H9 (cell line): ENCODE measurements around the gene IMMP2L. TPM values are rescaled to one million over a fixed set of nuclear protein-coding genes. Genes with fewer than 3 reads are reported as not detected.

Source experiments
- DNase-seq: peaks from one replicate; pipeline ENCODE4 v3.0.0-alpha.2; 2017
- H2AFZ ChIP-seq: one replicate; pipeline ENCODE4 v1.6.1; 2013; ENCODE audit warnings: mild to moderate bottlenecking, low read length, control low read depth, moderate library complexity
- H2AK5ac ChIP-seq: 2 replicates; pipeline ENCODE4 v1.6.1; 2013; ENCODE audit warnings: low read length, control low read depth, mixed read lengths; ENCODE audit not compliant: insufficient read length
- H2BK120ac ChIP-seq: one replicate; pipeline ENCODE4 v1.6.1; 2013; ENCODE audit warnings: low read depth, mild to moderate bottlenecking, low read length, control low read depth, inconsistent platforms; ENCODE audit not compliant: poor library complexity, severe bottlenecking
- H2BK12ac ChIP-seq: 2 replicates; pipeline ENCODE4 v1.6.1; 2013; ENCODE audit warnings: low read length, control low read depth, mixed read lengths, low read depth; ENCODE audit not compliant: insufficient read length
- H2BK15ac ChIP-seq: 2 replicates; pipeline ENCODE4 v1.6.1; 2013; ENCODE audit warnings: low read depth, low read length, control low read depth
- H2BK20ac ChIP-seq: one replicate; pipeline ENCODE4 v1.6.1; 2013; ENCODE audit warnings: low read depth, mild to moderate bottlenecking, low read length, control low read depth, inconsistent platforms; ENCODE audit not compliant: poor library complexity, severe bottlenecking
- H2BK5ac ChIP-seq: 2 replicates; pipeline ENCODE4 v1.6.1; 2013; ENCODE audit warnings: low read length, control low read depth, mixed read lengths; ENCODE audit not compliant: insufficient read length
- H3K14ac ChIP-seq: 2 replicates; pipeline ENCODE4 v1.6.1; 2013; ENCODE audit warnings: low read length, control low read depth; ENCODE audit not compliant: insufficient read depth
- H3K18ac ChIP-seq: 2 replicates; pipeline ENCODE4 v1.6.1; 2013; ENCODE audit warnings: low read depth, mild to moderate bottlenecking, mixed read lengths, low read length, control low read depth; ENCODE audit not compliant: insufficient read length
- H3K23ac ChIP-seq: 2 replicates; pipeline ENCODE4 v1.6.1; 2013; ENCODE audit warnings: low read length, control low read depth, mixed read lengths, low read depth; ENCODE audit not compliant: insufficient read length
- H3K23me2 ChIP-seq: 2 replicates; pipeline ENCODE4 v1.6.1; 2013; ENCODE audit warnings: low read depth, mild to moderate bottlenecking, mixed read lengths, low read length, control low read depth; ENCODE audit not compliant: insufficient read length, poor library complexity, severe bottlenecking
- H3K27ac ChIP-seq: 2 replicates; pipeline ENCODE4 v1.5.1; 2013; ENCODE audit warnings: low read length, control low read depth, mixed read lengths, low read depth; ENCODE audit not compliant: insufficient read length
- H3K27me3 ChIP-seq: 2 replicates; pipeline ENCODE4 v1.6.1; 2013; ENCODE audit warnings: low read length, control low read depth, inconsistent platforms; ENCODE audit not compliant: insufficient read depth
- H3K4ac ChIP-seq: 2 replicates; pipeline ENCODE4 v1.6.1; 2013; ENCODE audit warnings: low read depth, mild to moderate bottlenecking, control low read depth, inconsistent platforms, low read length, moderate library complexity
- H3K4me1 ChIP-seq: 2 replicates; pipeline ENCODE4 v1.6.1; 2013; ENCODE audit warnings: low read length, control low read depth, inconsistent platforms; ENCODE audit not compliant: insufficient read depth
- H3K4me2 ChIP-seq: 2 replicates; pipeline ENCODE4 v1.6.1; 2013; ENCODE audit warnings: low read length, control low read depth, mixed read lengths; ENCODE audit not compliant: insufficient read length, insufficient read depth
- H3K56ac ChIP-seq: 2 replicates; pipeline ENCODE4 v1.6.1; 2013; ENCODE audit warnings: low read depth, mild to moderate bottlenecking, mixed read lengths, low read length, control low read depth; ENCODE audit not compliant: insufficient read length
- H3K79me1 ChIP-seq: 2 replicates; pipeline ENCODE4 v1.6.1; 2013; ENCODE audit warnings: low read depth, mild to moderate bottlenecking, moderate library complexity, low read length, control low read depth, inconsistent platforms; ENCODE audit not compliant: insufficient read depth, poor library complexity, severe bottlenecking
- H3K79me2 ChIP-seq: 2 replicates; pipeline ENCODE4 v1.6.1; 2013; ENCODE audit warnings: low read length, control low read depth, inconsistent platforms; ENCODE audit not compliant: insufficient read depth
- H3K9ac ChIP-seq: 2 replicates; pipeline ENCODE4 v1.6.1; 2013; ENCODE audit warnings: low read length, control low read depth, mixed read lengths; ENCODE audit not compliant: insufficient read length; ENCODE audit errors: extremely low read depth
- H3K9me3 ChIP-seq: one replicate; pipeline ENCODE4 v1.6.1; 2013; ENCODE audit warnings: low read depth, low read length, inconsistent platforms; ENCODE audit not compliant: control insufficient read depth
- H3T11ph ChIP-seq: one replicate; pipeline ENCODE4 v1.6.1; 2013; ENCODE audit warnings: mild to moderate bottlenecking, low read length, control low read depth, inconsistent platforms
- H4K20me1 ChIP-seq: one replicate; pipeline ENCODE4 v1.6.1; 2013; ENCODE audit not compliant: control insufficient read depth, insufficient read length, insufficient read depth
- H4K5ac ChIP-seq: 2 replicates; pipeline ENCODE4 v1.6.1; 2013; ENCODE audit warnings: low read depth, mild to moderate bottlenecking, mixed read lengths, low read length, control low read depth; ENCODE audit not compliant: insufficient read length
- H4K8ac ChIP-seq: replicated peaks from 2 replicates; pipeline ENCODE4 v1.6.1; 2013; ENCODE audit warnings: low read length, control low read depth, mixed read lengths, low read depth; ENCODE audit not compliant: insufficient read length
- H4K91ac ChIP-seq: 2 replicates; pipeline ENCODE4 v1.6.1; 2013; ENCODE audit warnings: low read depth, mild to moderate bottlenecking, moderate library complexity, mixed read lengths, low read length, control low read depth; ENCODE audit not compliant: insufficient read length
- H3K27ac Mint-ChIP-seq, 3 experiments: 2 replicates in 2 of 3; 3 replicates in 1 of 3; pipeline ENCODE4 v1.8.0; 2020 to 2021; ENCODE audit warnings: mixed read lengths in 3 of 3, mild to moderate bottlenecking in 1 of 3, moderate library complexity in 1 of 3
- H3K27me3 Mint-ChIP-seq: 2 replicates; pipeline ENCODE4 v1.8.0; 2021; ENCODE audit warnings: low read depth, mild to moderate bottlenecking, moderate library complexity, mixed read lengths
- H3K36me3 Mint-ChIP-seq, 3 experiments: 2 replicates in 2 of 3; 3 replicates in 1 of 3; pipeline ENCODE4 v1.8.0; 2020 to 2021; ENCODE audit warnings: low read depth in 3 of 3, mixed read lengths in 3 of 3; ENCODE audit not compliant: insufficient read depth in 1 of 3
- H3K4me1 Mint-ChIP-seq, 2 experiments: 2 replicates each; pipeline ENCODE4 v1.8.0; 2020; ENCODE audit warnings: mixed read lengths in 2 of 2
- H3K4me3 Mint-ChIP-seq, 2 experiments: 2 replicates in 1 of 2; 3 replicates in 1 of 2; pipeline ENCODE4 v1.8.0; 2020 to 2021; ENCODE audit warnings: mild to moderate bottlenecking in 2 of 2, mixed read lengths in 2 of 2, moderate library complexity in 1 of 2
- H3K9me3 Mint-ChIP-seq, 2 experiments: 2 replicates in 1 of 2; 3 replicates in 1 of 2; pipeline ENCODE4 v1.8.0; 2020; ENCODE audit warnings: mild to moderate bottlenecking in 2 of 2, mixed read lengths in 2 of 2, moderate library complexity in 1 of 2
- CTCF ChIP-seq: fragments of 200-600 bp; sonication (generic); conservative IDR thresholded peaks from 3 replicates; pipeline ENCODE4 v1.8.0; 2021; ENCODE audit warnings: antibody characterized with exemption, mild to moderate bottlenecking
- WGBS: extraction: QIAGEN DNeasy Blood & Tissue Kit; methylation state at CpG from one replicate; pipeline ENCODE4 v1.1.7; 2013; ENCODE audit warnings: missing lambda C conversion rate, low lambda C conversion rate, mixed read lengths; ENCODE audit not compliant: insufficient read length; ENCODE audit errors: extremely low coverage; 5-methylcytosine and 5-hydroxymethylcytosine counted together
- total RNA-seq: library from RNA; stranded (reverse); gene quantifications from 2 replicates; pipeline ENCODE4 v1.2.1, GENCODE V29; 2021

The IMMP2L gene
- total RNA-seq, 1 experiment from 2014 or later: 14.7 TPM

DNA sequence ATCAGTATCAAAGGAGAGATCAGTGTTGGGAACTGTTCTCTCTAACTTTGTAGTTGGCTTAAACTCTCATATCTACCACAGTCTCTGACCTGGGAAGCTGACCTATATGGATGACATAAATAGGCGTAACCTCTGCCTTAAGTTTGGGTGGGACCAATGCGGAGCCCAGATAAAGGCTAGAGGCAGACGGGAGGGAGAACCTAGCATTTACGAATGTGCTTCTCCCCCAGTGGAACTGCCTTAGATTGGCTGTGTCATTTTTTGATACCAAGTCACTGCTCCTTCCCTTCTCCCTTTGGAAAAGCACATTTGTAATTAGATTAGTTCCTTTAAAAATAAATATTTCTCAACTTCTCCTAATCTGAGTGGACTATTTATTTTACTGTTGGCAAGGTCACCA, 495.0 kb downstream of the IMMP2L start:
- no peak overlapping the region for H2BK12ac ChIP-seq
- H2BK20ac ChIP-seq: no peak overlapping the region
- no peak overlapping the region for H4K91ac ChIP-seq
- no peak overlapping the region for H3K56ac ChIP-seq
- H3K14ac ChIP-seq: no peak overlapping the region
- no peaks in the 10 kb centered on the region for H3K27me3 ChIP-seq
- no peak overlapping the region for H3T11ph ChIP-seq
- no peak overlapping the region for H2BK5ac ChIP-seq
- H2AK5ac ChIP-seq: no peak overlapping the region
- H2AFZ ChIP-seq: no peak overlapping the region
- no peaks in the 10 kb centered on the region for H3K79me1 ChIP-seq
- H3K4me3 Mint-ChIP-seq: no peak overlapping the region
- H3K79me2 ChIP-seq: no peaks in the 10 kb centered on the region
- H3K4me1 ChIP-seq: no peaks in the 10 kb centered on the region
- no peak for TF ChIP-seq CTCF
- no peaks in the 10 kb centered on the region for H3K23me2 ChIP-seq
- H4K20me1 ChIP-seq: no peaks in the 10 kb centered on the region
- H3K18ac ChIP-seq: no peak overlapping the region
- H3K4ac ChIP-seq: no peak overlapping the region
- H3K27ac Mint-ChIP-seq: peak overlapping the region in 1 of 3 experiments; percentile 63; a peak in 1 of 7 replicates
- peaks cover 10 to 31% (median 21%) of the 10 kb centered on the region in 3 experiments for H3K36me3 Mint-ChIP-seq
- H3K9me3 Mint-ChIP-seq: peaks cover 23 to 36% of the 10 kb centered on the region in 2 experiments
- DNase-seq: no peak
- H2BK15ac ChIP-seq: no peak overlapping the region
- no peaks in the 10 kb centered on the region for H3K27me3 Mint-ChIP-seq
- H4K5ac ChIP-seq: no peak overlapping the region
- H4K8ac ChIP-seq: no peak overlapping the region
- H3K9ac ChIP-seq: no peak overlapping the region
- H3K23ac ChIP-seq: no peak overlapping the region
- no CpG with 5 or more reads among the region's 4 CpGs for WGBS
- H3K27ac ChIP-seq: no peak overlapping the region
- H3K4me1 Mint-ChIP-seq: peaks cover under 1 to 3% of the 10 kb centered on the region in 2 experiments; a peak in 1 of 4 replicates
- no peak overlapping the region for H2BK120ac ChIP-seq
- H3K9me3 ChIP-seq: peaks cover 4% of the 10 kb centered on the region
- no peak overlapping the region for H3K4me2 ChIP-seq
